HUES6 (cell line): ENCODE measurements around the gene FIP1L1.
"Not testable (repeated sequence)": the region's sequence is repeated elsewhere in the genome, so short reads cannot be mapped to it uniquely, and the experiment has no call there.

ENCODE experiments used
- H3K27ac ChIP-seq: 2 replicates; pipeline ENCODE4 v1.7.0; 2013; ENCODE audit warnings: low read depth, mild to moderate bottlenecking, low read length, inconsistent platforms
- H3K27me3 ChIP-seq: 2 replicates; pipeline ENCODE4 v1.6.1; 2013; ENCODE audit warnings: low read length; ENCODE audit not compliant: control insufficient read depth, insufficient read depth
- H3K36me3 ChIP-seq: 2 replicates; pipeline ENCODE4 v1.6.1; 2013; ENCODE audit warnings: low read length; ENCODE audit not compliant: control insufficient read depth, insufficient read depth
- H3K4me1 ChIP-seq: 2 replicates; pipeline ENCODE4 v1.6.1; 2013; ENCODE audit warnings: low read length; ENCODE audit not compliant: control insufficient read depth, insufficient read depth
- H3K4me3 ChIP-seq: 2 replicates; pipeline ENCODE4 v1.5.1; 2013; ENCODE audit warnings: low read depth, low read length
- H3K9ac ChIP-seq: one replicate; pipeline ENCODE4 v1.6.1; 2013; ENCODE audit warnings: mild to moderate bottlenecking, low read length
- H3K9me3 ChIP-seq: 2 replicates; pipeline ENCODE4 v1.6.1; 2013; ENCODE audit warnings: low read depth, low read length; ENCODE audit not compliant: control insufficient read depth, insufficient read depth

The FIP1L1 gene

GRCh38 chr4:53380221-53380620, 2.8 kb downstream of the FIP1L1 start:
- Histone ChIP-seq H3K27ac (no peak overlapping the region), H3K9ac (no peak overlapping the region), H3K9me3 (no peaks in the 10 kb centered on the region), H3K36me3 (peaks cover 48% of the 10 kb centered on the region), H3K4me3 (no peak overlapping the region), H3K4me1 (peaks cover 10% of the 10 kb centered on the region; the same call in 1 of the 2 replicates), H3K27me3 (no peaks in the 10 kb centered on the region)

- H3K27ac ChIP-seq, H3K4me1 ChIP-seq, H3K9ac ChIP-seq, H3K9me3 ChIP-seq, H3K27me3 ChIP-seq, H3K4me3 ChIP-seq: not testable (repeated sequence)
- peaks cover 13% of the 10 kb centered on the region for H3K36me3 ChIP-seq
Measured at GRCh38 chr4:53409479-53409878, 32.0 kb downstream of the FIP1L1 start.

GRCh38 chr4:53419208-53419607, 41.8 kb downstream of the FIP1L1 start:
- H3K36me3 ChIP-seq: peaks cover 14% of the 10 kb centered on the region
- no peak overlapping the region for H3K9ac ChIP-seq
- no peaks in the 10 kb centered on the region for H3K4me1 ChIP-seq
- H3K27ac ChIP-seq: no peak overlapping the region
- H3K4me3 ChIP-seq: no peak overlapping the region
- H3K27me3 ChIP-seq: no peaks in the 10 kb centered on the region
- no peaks in the 10 kb centered on the region for H3K9me3 ChIP-seq

- Histone ChIP-seq H3K9me3 (no peaks in the 10 kb centered on the region), H3K4me3 (no peak overlapping the region), H3K9ac (no peak overlapping the region), H3K27ac (no peak overlapping the region), H3K27me3 (no peaks in the 10 kb centered on the region), H3K4me1 (no peaks in the 10 kb centered on the region), H3K36me3 (peaks cover 13% of the 10 kb centered on the region; the same call in 1 of the 2 replicates)
Measured at GRCh38 chr4:53421791-53422190, 44.4 kb downstream of the FIP1L1 start.

GRCh38 chr4:53422367-53422766, 44.9 kb downstream of the FIP1L1 start:
- H3K9me3 ChIP-seq: no peaks in the 10 kb centered on the region
- H3K36me3 ChIP-seq: peaks cover 15% of the 10 kb centered on the region; the same call in 1 of the 2 replicates
- no peaks in the 10 kb centered on the region for H3K4me1 ChIP-seq
- no peak overlapping the region for H3K27ac ChIP-seq
- H3K4me3 ChIP-seq: no peak overlapping the region
- no peak overlapping the region for H3K9ac ChIP-seq
- no peaks in the 10 kb centered on the region for H3K27me3 ChIP-seq

GRCh38 chr4:53424280-53424679, 46.8 kb downstream of the FIP1L1 start:
- H3K27me3 ChIP-seq: no peaks in the 10 kb centered on the region
- H3K36me3 ChIP-seq: peaks cover 29% of the 10 kb centered on the region
- H3K4me3 ChIP-seq: no peak overlapping the region
- no peak overlapping the region for H3K9ac ChIP-seq
- no peak overlapping the region for H3K27ac ChIP-seq
- H3K9me3 ChIP-seq: no peaks in the 10 kb centered on the region
- H3K4me1 ChIP-seq: no peaks in the 10 kb centered on the region

GRCh38 chr4:53427366-53427765, 49.9 kb downstream of the FIP1L1 start:
- H3K36me3 ChIP-seq: peaks cover 45% of the 10 kb centered on the region
- H3K9ac ChIP-seq: no peak overlapping the region

GRCh38 chr4:53431052-53431451, 53.6 kb downstream of the FIP1L1 start:
- Histone ChIP-seq H3K9me3 (no peaks in the 10 kb centered on the region), H3K36me3 (peaks cover 48% of the 10 kb centered on the region), H3K27me3 (no peaks in the 10 kb centered on the region), H3K4me1 (no peaks in the 10 kb centered on the region), H3K4me3 (no peak overlapping the region), H3K9ac (no peak overlapping the region), H3K27ac (no peak overlapping the region)

More at GRCh38 chr4:53427366-53427765, 49.9 kb downstream of the FIP1L1 start:
- Histone ChIP-seq H3K4me1 (no peaks in the 10 kb centered on the region), H3K4me3 (no peak overlapping the region), H3K27ac (no peak overlapping the region), H3K27me3 (no peaks in the 10 kb centered on the region), H3K9me3 (no peaks in the 10 kb centered on the region)

GRCh38 chr4:53432528-53433424, 55.3 kb downstream of the FIP1L1 start:
- no peaks in the 10 kb centered on the region for H3K4me1 ChIP-seq
- no peak overlapping the region for H3K4me3 ChIP-seq
- no peaks in the 10 kb centered on the region for H3K9me3 ChIP-seq
- H3K9ac ChIP-seq: no peak overlapping the region
- peaks cover 45% of the 10 kb centered on the region for H3K36me3 ChIP-seq
- H3K27ac ChIP-seq: no peak overlapping the region
- no peaks in the 10 kb centered on the region for H3K27me3 ChIP-seq

- Histone ChIP-seq H3K4me3 (no peak overlapping the region), H3K36me3 (peaks cover 17% of the 10 kb centered on the region; the same call in 1 of the 2 replicates), H3K4me1 (no peaks in the 10 kb centered on the region), H3K27me3 (no peaks in the 10 kb centered on the region), H3K9ac (no peak overlapping the region), H3K9me3 (no peaks in the 10 kb centered on the region), H3K27ac (no peak overlapping the region)
Measured at GRCh38 chr4:53436251-53436650, 58.8 kb downstream of the FIP1L1 start.

- Histone ChIP-seq H3K36me3 (peaks cover 46% of the 10 kb centered on the region), H3K9me3 (no peaks in the 10 kb centered on the region), H3K4me3 (no peak overlapping the region)
Measured at GRCh38 chr4:53441564-53441963, 64.1 kb downstream of the FIP1L1 start.

More at GRCh38 chr4:53441564-53441963, 64.1 kb downstream of the FIP1L1 start:
- Histone ChIP-seq H3K27ac (no peak overlapping the region), H3K27me3 (no peaks in the 10 kb centered on the region), H3K9ac (no peak overlapping the region), H3K4me1 (no peaks in the 10 kb centered on the region)
